ENCODE measurements around the gene ZBTB43. TPM values are rescaled to one million over a fixed set of nuclear protein-coding genes. Genes with fewer than 3 reads are reported as not detected.

ZBTB43 gene
- total RNA-seq, 1 donor from 2014 or later, result 17.7 TPM

GRCh38 chr9:126830827-126831226, 26.0 kb downstream of the ZBTB43 start:
- no peak overlapping the region for H3K4me3 Mint-ChIP-seq (ENCODE audit: unreplicated experiment)
- peaks cover 29% of the 10 kb centered on the region for H3K36me3 Mint-ChIP-seq (ENCODE audit: low read depth)
- H3K9me3 Mint-ChIP-seq (ENCODE audit: low read depth), result no peaks in the 10 kb centered on the region
- TF ChIP-seq CTCF (IDR thresholded peaks at IDR 0.05), result no peak
- no peaks in the 10 kb centered on the region for H3K27me3 Mint-ChIP-seq (ENCODE audit: low read depth)
- DNase-seq (ENCODE audit: low spot score), result no peak
- no peak overlapping the region for H3K27ac Mint-ChIP-seq (ENCODE audit: unreplicated experiment)
- H3K4me1 Mint-ChIP-seq (ENCODE audit: low read depth), result peaks cover 17% of the 10 kb centered on the region

GRCh38 chr9:126832440-126832839, 27.6 kb downstream of the ZBTB43 start:
- TF ChIP-seq CTCF (IDR thresholded peaks at IDR 0.05), result no peak
- Mint-ChIP-seq H3K9me3 (ENCODE audit: low read depth) (no peaks in the 10 kb centered on the region), H3K36me3 (ENCODE audit: low read depth) (peaks cover 28% of the 10 kb centered on the region), H3K27me3 (ENCODE audit: low read depth) (no peaks in the 10 kb centered on the region), H3K4me3 (ENCODE audit: unreplicated experiment) (no peak overlapping the region), H3K27ac (ENCODE audit: unreplicated experiment) (no peak overlapping the region), H3K4me1 (ENCODE audit: low read depth) (peaks cover 17% of the 10 kb centered on the region)
- no peak for DNase-seq (ENCODE audit: low spot score)

GRCh38 chr9:126833020-126833419, 28.2 kb downstream of the ZBTB43 start:
- H3K27me3 Mint-ChIP-seq (ENCODE audit: low read depth), result no peaks in the 10 kb centered on the region
- H3K36me3 Mint-ChIP-seq (ENCODE audit: low read depth), result peaks cover 28% of the 10 kb centered on the region
- no peak overlapping the region for H3K27ac Mint-ChIP-seq (ENCODE audit: unreplicated experiment)
- no peak overlapping the region for H3K4me3 Mint-ChIP-seq (ENCODE audit: unreplicated experiment)
- H3K9me3 Mint-ChIP-seq (ENCODE audit: low read depth), result no peaks in the 10 kb centered on the region
- TF ChIP-seq CTCF (IDR thresholded peaks at IDR 0.05), result no peak
- H3K4me1 Mint-ChIP-seq (ENCODE audit: low read depth), result peaks cover 17% of the 10 kb centered on the region
- DNase-seq (ENCODE audit: low spot score), result no peak

GRCh38 chr9:126833710-126834345, 29.0 kb downstream of the ZBTB43 start:
- Mint-ChIP-seq H3K27me3 (ENCODE audit: low read depth) (no peaks in the 10 kb centered on the region), H3K4me3 (ENCODE audit: unreplicated experiment) (no peak overlapping the region), H3K4me1 (ENCODE audit: low read depth) (peaks cover 14% of the 10 kb centered on the region), H3K27ac (ENCODE audit: unreplicated experiment) (no peak overlapping the region), H3K9me3 (ENCODE audit: low read depth) (no peaks in the 10 kb centered on the region), H3K36me3 (ENCODE audit: low read depth) (peaks cover 28% of the 10 kb centered on the region)
- no peak for TF ChIP-seq CTCF (IDR thresholded peaks at IDR 0.05)
- no peak for DNase-seq (ENCODE audit: low spot score)

- DNase-seq (ENCODE audit: low spot score), result no peak
- no peaks in the 10 kb centered on the region for H3K27me3 Mint-ChIP-seq (ENCODE audit: low read depth)
- H3K9me3 Mint-ChIP-seq (ENCODE audit: low read depth), result no peaks in the 10 kb centered on the region
- TF ChIP-seq CTCF (IDR thresholded peaks at IDR 0.05), result no peak
- no peak overlapping the region for H3K27ac Mint-ChIP-seq (ENCODE audit: unreplicated experiment)
- H3K4me3 Mint-ChIP-seq (ENCODE audit: unreplicated experiment), result no peak overlapping the region
- H3K36me3 Mint-ChIP-seq (ENCODE audit: low read depth), result peaks cover 28% of the 10 kb centered on the region
- H3K4me1 Mint-ChIP-seq (ENCODE audit: low read depth), result peaks cover 7% of the 10 kb centered on the region
Measured at GRCh38 chr9:126834672-126835071, 29.8 kb downstream of the ZBTB43 start.
